Suprapubic skin (tissue), 4 donors: ENCODE data around the gene REPS2. TPM values are rescaled to one million over a fixed set of nuclear protein-coding genes. Genes with fewer than 3 reads are reported as not detected.

Experiments used
- DNase-seq, 2 donors: peaks; one replicate each; pipeline ENCODE4 v3.0.0-alpha.2; 2019; ENCODE audit warnings: low spot score in 2 of 2
- H3K27ac ChIP-seq: fragments of 200-600 bp; sonication (generic); one replicate; pipeline ENCODE4 v1.5.1; 2019
- H3K27me3 ChIP-seq: fragments of 200-600 bp; sonication (generic); one replicate; pipeline ENCODE4 v1.5.1; 2019
- H3K36me3 ChIP-seq: fragments of 200-600 bp; sonication (generic); one replicate; pipeline ENCODE4 v1.5.1; 2019
- H3K4me1 ChIP-seq: fragments of 200-600 bp; sonication (generic); one replicate; pipeline ENCODE4 v1.5.1; 2019
- H3K4me3 ChIP-seq: fragments of 200-600 bp; sonication (generic); one replicate; pipeline ENCODE4 v1.5.1; 2019; ENCODE audit warnings: mild to moderate bottlenecking
- H3K9me3 ChIP-seq: fragments of 200-600 bp; sonication (generic); one replicate; pipeline ENCODE4 v1.5.1; 2019
- WGBS: methylation state at CpG from one replicate; pipeline ENCODE4 v1.1.5; 2018; 5-methylcytosine and 5-hydroxymethylcytosine counted together
- total RNA-seq, 4 donors: library from RNA; depleted of rRNA; stranded (reverse); fragments of >200 nt; gene quantifications; one replicate each; pipeline ENCODE4 v1.1.0, GENCODE V29; 2016
- TF ChIP-seq, protein P1 (sequence below), 2 donors: fragments of 200-600 bp in 1 of 2; fragments of 450-650 bp in 1 of 2; sonication (generic) in 1 of 2; IDR thresholded peaks; one replicate each; pipeline ENCODE4 v1.5.1; 2016 to 2019; ENCODE audit warnings: antibody characterized with exemption in 2 of 2, mild to moderate bottlenecking in 1 of 2, moderate library complexity in 1 of 2

The REPS2 gene
- total RNA-seq, 4 donors from 2014 or later, result 6.2 to 10.9 (median 8.6) TPM

DNA sequence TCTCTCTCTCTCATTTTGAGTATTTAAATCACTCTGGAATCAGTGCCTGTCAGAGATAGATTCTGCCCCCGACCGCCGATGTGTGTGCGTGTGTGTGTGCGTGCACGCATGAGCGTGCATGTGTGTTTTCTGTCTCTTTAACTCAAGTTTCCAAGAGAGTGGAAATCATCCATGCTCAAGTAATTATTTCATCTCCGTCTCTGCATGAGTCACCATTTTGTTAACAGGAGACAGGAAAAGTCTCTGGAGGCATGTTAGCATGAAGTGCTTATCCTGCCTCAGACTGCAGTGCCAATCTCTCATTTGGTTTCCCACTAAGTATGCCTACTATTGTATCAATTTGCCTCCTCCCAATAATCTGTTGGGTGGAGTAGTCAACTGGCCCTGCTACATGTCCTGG lies 245.6 kb downstream of the REPS2 start:
- Histone ChIP-seq H3K9me3 (no peaks in the 10 kb centered on the region), H3K27ac (no peak overlapping the region), H3K4me1 (no peaks in the 10 kb centered on the region), H3K27me3 (no peaks in the 10 kb centered on the region), H3K36me3 (no peaks in the 10 kb centered on the region), H3K4me3 (no peak overlapping the region)
- DNase-seq, result no peak
- TF ChIP-seq, protein P1, sequence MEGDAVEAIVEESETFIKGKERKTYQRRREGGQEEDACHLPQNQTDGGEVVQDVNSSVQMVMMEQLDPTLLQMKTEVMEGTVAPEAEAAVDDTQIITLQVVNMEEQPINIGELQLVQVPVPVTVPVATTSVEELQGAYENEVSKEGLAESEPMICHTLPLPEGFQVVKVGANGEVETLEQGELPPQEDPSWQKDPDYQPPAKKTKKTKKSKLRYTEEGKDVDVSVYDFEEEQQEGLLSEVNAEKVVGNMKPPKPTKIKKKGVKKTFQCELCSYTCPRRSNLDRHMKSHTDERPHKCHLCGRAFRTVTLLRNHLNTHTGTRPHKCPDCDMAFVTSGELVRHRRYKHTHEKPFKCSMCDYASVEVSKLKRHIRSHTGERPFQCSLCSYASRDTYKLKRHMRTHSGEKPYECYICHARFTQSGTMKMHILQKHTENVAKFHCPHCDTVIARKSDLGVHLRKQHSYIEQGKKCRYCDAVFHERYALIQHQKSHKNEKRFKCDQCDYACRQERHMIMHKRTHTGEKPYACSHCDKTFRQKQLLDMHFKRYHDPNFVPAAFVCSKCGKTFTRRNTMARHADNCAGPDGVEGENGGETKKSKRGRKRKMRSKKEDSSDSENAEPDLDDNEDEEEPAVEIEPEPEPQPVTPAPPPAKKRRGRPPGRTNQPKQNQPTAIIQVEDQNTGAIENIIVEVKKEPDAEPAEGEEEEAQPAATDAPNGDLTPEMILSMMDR (IDR thresholded peaks at IDR 0.05), result no peak
- 86% methylated on average over 8 of the region's 8 CpGs for WGBS

Other genes starting within 250 kb of the REPS2 start
- 10 to 100 TPM in 3 of 4 donors, 1 to 10 TPM in 1; 8.7 to 24.9 (median 12.0) TPM for gene CTPS2, start 234.0 kb upstream of the REPS2 start, total RNA-seq
- gene SYAP1, start 227.0 kb upstream of the REPS2 start, total RNA-seq, result 10 to 100 TPM; 16.7 to 20.9 (median 18.9) TPM
- gene TXLNG, start 160.2 kb upstream of the REPS2 start, total RNA-seq, result 10 to 100 TPM in 3 of 4 donors, 1 to 10 TPM in 1; 8.6 to 15.5 (median 14.5) TPM
- 10 to 100 TPM; 62.9 to 88.8 (median 66.0) TPM for gene RBBP7, start 76.3 kb upstream of the REPS2 start, total RNA-seq